22Rv1 (cell line): ENCODE measurements around the gene ATP10B.

ENCODE experiments used
- ZFX ChIP-seq: fragments of 450-650 bp; IDR thresholded peaks from 2 replicates; pipeline ENCODE4 v1.6.1; 2017; ENCODE audit warnings: antibody characterized with exemption, borderline replicate concordance
- TF ChIP-seq, protein P1 (sequence below): fragments of 450-650 bp; IDR thresholded peaks from 2 replicates; pipeline ENCODE4 v1.5.1; 2017; ENCODE audit warnings: mild to moderate bottlenecking

DNA sequence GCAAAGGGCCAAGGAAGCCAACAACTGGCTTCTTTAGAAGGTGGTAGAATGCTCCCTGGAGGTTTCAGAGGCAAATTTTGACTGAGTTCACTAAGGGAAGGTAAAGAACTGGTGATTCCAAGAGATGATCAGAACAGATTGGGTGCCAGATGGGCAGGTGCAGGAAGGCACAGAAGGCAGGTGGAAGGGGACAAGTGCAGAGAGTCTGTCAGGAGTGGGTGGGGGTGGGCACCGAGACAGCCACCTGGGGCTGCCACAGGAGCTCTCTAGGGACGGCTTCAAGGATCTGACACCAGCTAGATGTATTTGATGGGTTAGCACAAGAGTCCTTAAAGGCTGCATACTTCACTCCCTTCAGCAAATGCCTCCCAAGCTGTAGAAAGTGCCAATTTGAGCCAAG, 223.0 kb downstream of the ATP10B start:
- TF ChIP-seq, protein P1, sequence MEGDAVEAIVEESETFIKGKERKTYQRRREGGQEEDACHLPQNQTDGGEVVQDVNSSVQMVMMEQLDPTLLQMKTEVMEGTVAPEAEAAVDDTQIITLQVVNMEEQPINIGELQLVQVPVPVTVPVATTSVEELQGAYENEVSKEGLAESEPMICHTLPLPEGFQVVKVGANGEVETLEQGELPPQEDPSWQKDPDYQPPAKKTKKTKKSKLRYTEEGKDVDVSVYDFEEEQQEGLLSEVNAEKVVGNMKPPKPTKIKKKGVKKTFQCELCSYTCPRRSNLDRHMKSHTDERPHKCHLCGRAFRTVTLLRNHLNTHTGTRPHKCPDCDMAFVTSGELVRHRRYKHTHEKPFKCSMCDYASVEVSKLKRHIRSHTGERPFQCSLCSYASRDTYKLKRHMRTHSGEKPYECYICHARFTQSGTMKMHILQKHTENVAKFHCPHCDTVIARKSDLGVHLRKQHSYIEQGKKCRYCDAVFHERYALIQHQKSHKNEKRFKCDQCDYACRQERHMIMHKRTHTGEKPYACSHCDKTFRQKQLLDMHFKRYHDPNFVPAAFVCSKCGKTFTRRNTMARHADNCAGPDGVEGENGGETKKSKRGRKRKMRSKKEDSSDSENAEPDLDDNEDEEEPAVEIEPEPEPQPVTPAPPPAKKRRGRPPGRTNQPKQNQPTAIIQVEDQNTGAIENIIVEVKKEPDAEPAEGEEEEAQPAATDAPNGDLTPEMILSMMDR, result no peak
- TF ChIP-seq ZFX, result no peak
